ENCODE data around the gene PHLDB3.

DNA sequence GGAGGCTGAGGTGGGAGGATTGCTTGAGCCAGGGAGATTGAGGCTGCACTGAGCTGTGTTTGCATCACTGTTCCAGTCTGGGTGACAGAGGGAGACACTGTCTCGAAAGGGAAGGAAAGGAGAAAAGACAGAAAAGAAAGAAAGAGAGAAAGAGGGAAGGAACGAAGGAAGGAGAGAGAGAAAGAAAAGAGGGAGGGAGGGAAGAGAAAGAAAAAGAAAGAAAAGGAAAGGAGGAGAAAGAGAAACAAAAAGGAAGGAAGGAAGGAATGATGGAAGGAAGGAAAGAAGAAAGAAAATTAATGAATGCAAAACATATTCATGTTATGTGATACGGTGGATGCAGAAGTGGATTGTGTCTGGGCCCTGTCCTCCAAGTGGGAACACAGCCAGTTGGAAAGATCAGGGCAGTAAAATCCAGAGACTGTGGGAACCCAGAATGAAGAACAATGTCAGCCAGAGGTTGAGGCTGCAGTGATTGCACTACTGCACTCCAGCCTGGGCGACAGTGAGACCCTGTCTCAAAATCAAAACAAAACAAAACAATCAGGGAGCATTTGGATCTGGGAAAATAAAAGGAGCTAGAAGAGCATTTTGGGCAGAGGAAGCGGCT, 6.2 kb downstream of the PHLDB3 start:
- TF ChIP-seq CTCF (conservative IDR thresholded peaks at IDR 0.05), result no peak
- no peak for TF ChIP-seq EZH2 (IDR thresholded peaks at IDR 0.05; ENCODE audit: low read depth)
